ENCODE results near the gene NOM1. TPM values are rescaled to one million over a fixed set of nuclear protein-coding genes. Genes with fewer than 3 reads are reported as not detected.
"Not testable (repeated sequence)": the region's sequence is repeated elsewhere in the genome, so short reads cannot be mapped to it uniquely, and the experiment has no call there.

NOM1 gene
- polyA plus RNA-seq, 1 experiment = 10.4 TPM

- H3K27ac ChIP-seq (ENCODE audit: low read depth, low read length) = no peak overlapping the region
- no peaks in the 10 kb centered on the region for H3K27me3 ChIP-seq (ENCODE audit: control insufficient read depth, insufficient read depth, low read length)
- H3K9me3 ChIP-seq (ENCODE audit: control insufficient read depth, insufficient read depth, low read length) = peaks cover under 1% of the 10 kb centered on the region; the same call in 1 of the 2 replicates
- TF ChIP-seq CTCF (IDR thresholded peaks at IDR 0.05; ENCODE audit: low read depth, low read length) = no peak
- H3K4me3 ChIP-seq (ENCODE audit: low read depth, low read length) = no peak overlapping the region
- no peak for DNase-seq (ENCODE audit: low read depth, low spot score)
- CTCF ChIA-PET = interaction anchor here (1.0 kb wide), 1 partner anchor 14 kb away, joined by 3 read pairs; the partner anchor contains the start of gene NOM1
- POLR2A ChIA-PET = no interaction called here
These were observed 14.3 kb upstream of the NOM1 start for GRCh38 chr7:156935250-156935649.

GRCh38 chr7:156936766-156937165 is 12.7 kb upstream of the NOM1 start:
- H3K27me3 ChIP-seq (ENCODE audit: control insufficient read depth, insufficient read depth, low read length); H3K4me3 ChIP-seq (ENCODE audit: low read depth, low read length); H3K27ac ChIP-seq (ENCODE audit: low read depth, low read length); DNase-seq (ENCODE audit: low read depth, low spot score); CTCF ChIA-PET; POLR2A ChIA-PET: not testable (repeated sequence)
- H3K9me3 ChIP-seq (ENCODE audit: control insufficient read depth, insufficient read depth, low read length) = peaks cover 16% of the 10 kb centered on the region

- H3K27ac ChIP-seq (ENCODE audit: low read depth, low read length) = no peak overlapping the region
- no peak for TF ChIP-seq CTCF (IDR thresholded peaks at IDR 0.05; ENCODE audit: low read depth, low read length)
- peaks cover 21% of the 10 kb centered on the region for H3K9me3 ChIP-seq (ENCODE audit: control insufficient read depth, insufficient read depth, low read length)
- H3K27me3 ChIP-seq (ENCODE audit: control insufficient read depth, insufficient read depth, low read length) = peaks cover 18% of the 10 kb centered on the region
- no peak for DNase-seq (ENCODE audit: low read depth, low spot score)
- no peak overlapping the region for H3K4me3 ChIP-seq (ENCODE audit: low read depth, low read length)
- POLR2A ChIA-PET = no interaction called here
- CTCF ChIA-PET = no interaction called here
These were observed 8.9 kb upstream of the NOM1 start for GRCh38 chr7:156940421-156941122.

GRCh38 chr7:156941393-156942182 is 7.9 kb upstream of the NOM1 start:
- ChIA-PET CTCF (no interaction called here), POLR2A (no interaction called here)
- Histone ChIP-seq H3K9me3 (ENCODE audit: control insufficient read depth, insufficient read depth, low read length) (peaks cover 21% of the 10 kb centered on the region), H3K27me3 (ENCODE audit: control insufficient read depth, insufficient read depth, low read length) (peaks cover 18% of the 10 kb centered on the region), H3K27ac (ENCODE audit: low read depth, low read length) (no peak overlapping the region), H3K4me3 (ENCODE audit: low read depth, low read length) (no peak overlapping the region)
- no peak for TF ChIP-seq CTCF (IDR thresholded peaks at IDR 0.05; ENCODE audit: low read depth, low read length)
- no peak for DNase-seq (ENCODE audit: low read depth, low spot score)

GRCh38 chr7:156942708-156943090 is 6.8 kb upstream of the NOM1 start:
- ChIA-PET CTCF (no interaction called here), POLR2A (no interaction called here)
- no peak for TF ChIP-seq CTCF (IDR thresholded peaks at IDR 0.05; ENCODE audit: low read depth, low read length)

More at GRCh38 chr7:156942708-156943090, 6.8 kb upstream of the NOM1 start:
- H3K27ac ChIP-seq (ENCODE audit: low read depth, low read length) = no peak overlapping the region
- peaks cover 18% of the 10 kb centered on the region for H3K27me3 ChIP-seq (ENCODE audit: control insufficient read depth, insufficient read depth, low read length)
- peaks cover 21% of the 10 kb centered on the region for H3K9me3 ChIP-seq (ENCODE audit: control insufficient read depth, insufficient read depth, low read length)
- no peak for DNase-seq (ENCODE audit: low read depth, low spot score)
- no peak overlapping the region for H3K4me3 ChIP-seq (ENCODE audit: low read depth, low read length)
